IMR-90 (cell line): ENCODE data around the gene ANKRD30A. TPM values are rescaled to one million over a fixed set of nuclear protein-coding genes. Genes with fewer than 3 reads are reported as not detected.
"Not testable (repeated sequence)": the region's sequence is repeated elsewhere in the genome, so short reads cannot be mapped to it uniquely, and the experiment has no call there.

Experiments
- ATAC-seq: fragments of 200-7000 bp; cut with Tn5 transposase; 2 replicates; pipeline ENCODE4 v1.9.1; 2020; ENCODE audit warnings: low read depth, mild to moderate bottlenecking, moderate library complexity
- BruUV-seq: library from RNA; stranded (reverse); fragments of 400-500 nt; replicated peaks from 2 replicates; lab custom pipeline; 2021; lab: Mats Ljungman, UMichigan
- CTCF ChIA-PET: fragments of 300-600 bp; formaldehyde crosslinking; extraction: SDS; loops from one replicate; lab custom pipeline; 2021; ENCODE audit warnings: antibody characterized with exemption; lab: Yijun Ruan, JAX
- POLR2A ChIA-PET: fragments of 300-600 bp; sonication (Branson Sonifier 250); formaldehyde crosslinking; loops from one replicate; lab custom pipeline; 2022; ENCODE audit warnings: antibody characterized with exemption; ENCODE audit not compliant: unreplicated experiment; lab: Charles Lee
- DNase-seq: peaks from one replicate; pipeline ENCODE4 v3.0.0; 2013
- H2AFZ ChIP-seq: replicated peaks from 2 replicates; pipeline ENCODE3; 2013; ENCODE audit warnings: low read length, mild to moderate bottlenecking; ENCODE audit not compliant: poor library complexity
- H2AK5ac ChIP-seq: 2 replicates; pipeline ENCODE4 v1.6.1; 2013; ENCODE audit warnings: low read depth, low read length, inconsistent platforms
- H2AK9ac ChIP-seq: replicated peaks from 2 replicates; pipeline ENCODE3; 2013; ENCODE audit warnings: mild to moderate bottlenecking, low read depth, low read length, moderate library complexity; ENCODE audit not compliant: poor library complexity
- H2BK120ac ChIP-seq: 2 replicates; pipeline ENCODE4 v1.6.1; 2013; ENCODE audit warnings: low read depth, low read length, inconsistent platforms
- H2BK15ac ChIP-seq: 3 replicates; pipeline ENCODE4 v1.6.1; 2013; ENCODE audit warnings: low read depth, low read length, inconsistent platforms
- H2BK20ac ChIP-seq: 2 replicates; pipeline ENCODE4 v1.6.1; 2013; ENCODE audit warnings: low read depth, mild to moderate bottlenecking, inconsistent platforms, low read length, moderate library complexity
- H2BK5ac ChIP-seq: 2 replicates; pipeline ENCODE4 v1.6.1; 2013; ENCODE audit warnings: mild to moderate bottlenecking, low read depth, low read length, inconsistent platforms; ENCODE audit not compliant: poor library complexity, severe bottlenecking
- H3K14ac ChIP-seq: replicated peaks from 2 replicates; pipeline ENCODE4 v1.6.1; 2013; ENCODE audit warnings: low read depth, low read length, inconsistent platforms
- H3K18ac ChIP-seq: 2 replicates; pipeline ENCODE4 v1.6.1; 2013; ENCODE audit warnings: low read depth, low read length, control low read depth
- H3K23ac ChIP-seq: 2 replicates; pipeline ENCODE4 v1.6.1; 2013; ENCODE audit warnings: low read depth, low read length, inconsistent platforms
- H3K27ac ChIP-seq: 2 replicates; pipeline ENCODE4 v1.5.1; 2013; ENCODE audit warnings: mild to moderate bottlenecking, control low read depth, low read length; ENCODE audit not compliant: insufficient read depth
- H3K27me3 ChIP-seq: 2 replicates; pipeline ENCODE4 v1.6.1; 2013; ENCODE audit warnings: low read length; ENCODE audit not compliant: control insufficient read depth, insufficient read depth
- H3K36me3 ChIP-seq: 2 replicates; pipeline ENCODE4 v1.6.1; 2013; ENCODE audit warnings: low read length, mixed read lengths; ENCODE audit not compliant: control insufficient read depth, insufficient read depth
- H3K4ac ChIP-seq: 2 replicates; pipeline ENCODE4 v1.6.1; 2013; ENCODE audit warnings: low read depth, low read length, inconsistent platforms
- H3K4me1 ChIP-seq: 2 replicates; pipeline ENCODE4 v1.6.1; 2013; ENCODE audit warnings: low read length, mixed read lengths; ENCODE audit not compliant: control insufficient read depth, insufficient read depth
- H3K4me2 ChIP-seq: 2 replicates; pipeline ENCODE4 v1.6.1; 2013; ENCODE audit warnings: low read depth, mild to moderate bottlenecking, control low read depth, low read length, moderate library complexity
- H3K4me3 ChIP-seq: 2 replicates; pipeline ENCODE4 v1.5.1; 2013; ENCODE audit warnings: low read depth, mild to moderate bottlenecking, control low read depth, low read length, moderate library complexity; ENCODE audit not compliant: insufficient read depth
- H3K56ac ChIP-seq: 2 replicates; pipeline ENCODE4 v1.6.1; 2013; ENCODE audit warnings: low read length, inconsistent platforms; ENCODE audit not compliant: insufficient read depth; ENCODE audit errors: extremely low read depth
- H3K79me1 ChIP-seq, 2 experiments: 2 replicates each; pipeline ENCODE4 v1.6.1; 2013; ENCODE audit warnings: low read length in 2 of 2, inconsistent platforms in 1 of 2, low read depth in 1 of 2
- H3K9ac ChIP-seq: 2 replicates; pipeline ENCODE4 v1.6.1; 2013; ENCODE audit warnings: low read depth, low read length, control low read depth
- H3K9me1 ChIP-seq: 2 replicates; pipeline ENCODE4 v1.6.1; 2013; ENCODE audit warnings: low read length, inconsistent platforms; ENCODE audit not compliant: insufficient read depth
- H3K9me3 ChIP-seq: 2 replicates; pipeline ENCODE4 v1.6.1; 2013; ENCODE audit warnings: low read length; ENCODE audit not compliant: control insufficient read depth, insufficient read depth
- H4K20me1 ChIP-seq: 2 replicates; pipeline ENCODE4 v1.6.1; 2013; ENCODE audit warnings: low read length, inconsistent platforms; ENCODE audit not compliant: insufficient read depth
- H4K5ac ChIP-seq: 2 replicates; pipeline ENCODE4 v1.6.1; 2013; ENCODE audit warnings: mild to moderate bottlenecking, low read depth, low read length, control low read depth
- H4K8ac ChIP-seq, 2 experiments: 2 replicates each; pipeline ENCODE4 v1.6.1; 2013; ENCODE audit warnings: low read depth in 2 of 2, low read length in 2 of 2, control low read depth in 1 of 2, inconsistent platforms in 1 of 2
- H4K91ac ChIP-seq: 2 replicates; pipeline ENCODE4 v1.6.1; 2013; ENCODE audit warnings: low read depth, low read length, inconsistent platforms; ENCODE audit not compliant: insufficient read depth
- WGBS, 2 experiments: methylation state at CpG; one replicate each; pipeline versions ENCODE4 v1.1.5 to v1.1.7; 2013; ENCODE audit warnings: missing lambda C conversion rate in 2 of 2; ENCODE audit not compliant: insufficient read length in 1 of 2; ENCODE audit errors: extremely low coverage in 2 of 2; 5-methylcytosine and 5-hydroxymethylcytosine counted together
- dilution Hi-C: fragments of 300-500 bp; cut with HindIII; formaldehyde crosslinking; loops from one replicate; pipeline ENCODE4 v1.14.3; 2018; ENCODE audit warnings: low sequenced_read_pairs; ENCODE audit not compliant: unreplicated experiment
- in situ Hi-C: fragments of 300-500 bp; cut with MboI; formaldehyde crosslinking; loops from 3 replicates; pipeline ENCODE4 v1.14.3; 2019; ENCODE audit warnings: low sequenced_read_pairs, inconsistent platforms, mixed read lengths
- intact Hi-C: fragments of 100-400 bp; cut with micrococcal nuclease; formaldehyde crosslinking; loops from 2 replicates; pipeline ENCODE4 v1.10.0; 2022
- polyA plus RNA-seq, 3 experiments: library from polyadenylated mRNA; depleted of rRNA; stranded (reverse); fragments of >200 nt; gene quantifications; 2 replicates each; pipeline ENCODE4 v1.2.3, GENCODE V29; 2012; ENCODE audit warnings: low replicate concordance in 1 of 3
- total RNA-seq: library from RNA; depleted of rRNA; stranded (reverse); fragments of >200 nt; gene quantifications from 2 replicates; pipeline ENCODE4 v1.2.3, GENCODE V29; 2012

The ANKRD30A gene
- total and polyA plus RNA-seq, 2 of the 4 experiments (the other 2 are of a cell fraction): not detected

DNA sequence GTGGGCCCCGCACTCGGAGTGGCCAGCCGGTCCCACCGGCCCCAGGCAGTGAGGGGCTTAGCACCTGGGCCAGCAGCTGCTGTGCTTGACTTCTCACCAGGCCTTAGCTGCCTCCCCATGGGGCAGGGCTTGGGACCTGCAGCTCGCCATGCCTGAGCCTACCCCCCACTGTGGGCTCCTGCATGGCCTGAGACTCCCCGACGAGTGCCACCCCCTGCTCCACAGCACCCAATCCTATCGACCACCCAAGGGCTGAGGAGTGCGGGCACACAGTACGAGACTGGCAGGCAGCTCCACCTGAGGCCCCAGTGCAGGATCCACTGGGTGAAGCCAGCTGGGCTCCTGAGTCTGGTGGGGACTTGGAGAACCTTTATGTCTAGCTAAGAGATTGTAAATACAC, 49.3 kb upstream of the ANKRD30A start:
- DNase-seq, H4K91ac ChIP-seq, H3K4me2 ChIP-seq, H3K9me3 ChIP-seq, CTCF ChIA-PET, H3K27ac ChIP-seq, BruUV-seq, H4K20me1 ChIP-seq, H3K18ac ChIP-seq, H3K9me1 ChIP-seq, H2BK15ac ChIP-seq, H2BK120ac ChIP-seq, H3K23ac ChIP-seq, intact Hi-C loops, H2BK5ac ChIP-seq, H4K5ac ChIP-seq, H3K4me3 ChIP-seq, POLR2A ChIA-PET, H2AK9ac ChIP-seq, H3K79me1 ChIP-seq, H2AFZ ChIP-seq, H3K27me3 ChIP-seq, ATAC-seq, H3K14ac ChIP-seq, H3K56ac ChIP-seq, H3K9ac ChIP-seq, H4K8ac ChIP-seq, H2AK5ac ChIP-seq, H3K36me3 ChIP-seq, H2BK20ac ChIP-seq, H3K4ac ChIP-seq, H3K4me1 ChIP-seq, dilution Hi-C loops, in situ Hi-C loops: not testable (repeated sequence)
- 74% methylated on average over 5 of the region's 10 CpGs; no CpG with 5 or more reads in 1 of the 2 experiments for WGBS, 2 experiments
